Astrocyte (in vitro differentiated cells and primary cell): ENCODE measurements around the gene IL32.

Experiments used
- EZH2 ChIP-seq: IDR thresholded peaks from 2 replicates; pipeline ENCODE4 v1.6.1; 2012; ENCODE audit warnings: mild to moderate bottlenecking, low read length, inconsistent platforms; ENCODE audit not compliant: insufficient read depth
- TF ChIP-seq, protein P1 (sequence below): IDR thresholded peaks from 2 replicates; pipeline ENCODE4 v1.5.1; 2011; ENCODE audit warnings: low read depth, mild to moderate bottlenecking, inconsistent platforms, low read length, moderate library complexity; ENCODE audit not compliant: insufficient read depth

DNA sequence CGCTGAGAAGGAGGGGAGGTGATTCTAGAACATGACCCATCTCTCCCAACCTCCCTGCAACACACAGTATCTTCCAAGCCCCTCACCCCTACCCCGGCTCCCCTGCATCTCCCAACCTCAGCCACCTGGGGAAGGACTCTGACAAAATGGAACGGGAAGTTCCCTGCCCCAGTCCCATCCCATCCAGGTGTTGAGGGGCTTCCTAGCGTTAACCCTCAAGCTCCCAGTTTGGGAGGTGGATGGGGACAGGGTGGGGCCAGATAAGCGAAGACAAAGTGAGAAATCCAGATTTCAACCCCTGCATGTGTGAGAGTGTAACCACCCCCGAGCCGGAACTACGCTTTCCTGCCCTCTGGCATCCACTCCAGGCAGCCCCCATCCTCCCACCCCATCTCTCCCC, 31.8 kb downstream of the IL32 start:
- TF ChIP-seq, protein P1, sequence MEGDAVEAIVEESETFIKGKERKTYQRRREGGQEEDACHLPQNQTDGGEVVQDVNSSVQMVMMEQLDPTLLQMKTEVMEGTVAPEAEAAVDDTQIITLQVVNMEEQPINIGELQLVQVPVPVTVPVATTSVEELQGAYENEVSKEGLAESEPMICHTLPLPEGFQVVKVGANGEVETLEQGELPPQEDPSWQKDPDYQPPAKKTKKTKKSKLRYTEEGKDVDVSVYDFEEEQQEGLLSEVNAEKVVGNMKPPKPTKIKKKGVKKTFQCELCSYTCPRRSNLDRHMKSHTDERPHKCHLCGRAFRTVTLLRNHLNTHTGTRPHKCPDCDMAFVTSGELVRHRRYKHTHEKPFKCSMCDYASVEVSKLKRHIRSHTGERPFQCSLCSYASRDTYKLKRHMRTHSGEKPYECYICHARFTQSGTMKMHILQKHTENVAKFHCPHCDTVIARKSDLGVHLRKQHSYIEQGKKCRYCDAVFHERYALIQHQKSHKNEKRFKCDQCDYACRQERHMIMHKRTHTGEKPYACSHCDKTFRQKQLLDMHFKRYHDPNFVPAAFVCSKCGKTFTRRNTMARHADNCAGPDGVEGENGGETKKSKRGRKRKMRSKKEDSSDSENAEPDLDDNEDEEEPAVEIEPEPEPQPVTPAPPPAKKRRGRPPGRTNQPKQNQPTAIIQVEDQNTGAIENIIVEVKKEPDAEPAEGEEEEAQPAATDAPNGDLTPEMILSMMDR: no peak
- no peak for TF ChIP-seq EZH2
